GM18507 (cell line): ENCODE data around the gene SBK3.
"Not testable (repeated sequence)": the region's sequence is repeated elsewhere in the genome, so short reads cannot be mapped to it uniquely, and the experiment has no call there.

Experiments
- DNase-seq: peaks from one replicate; pipeline ENCODE4 v3.0.0; 2011; ENCODE audit warnings: low read depth; ENCODE audit not compliant: insufficient read length; ENCODE audit errors: extremely low spot score
- FAIRE-seq: peaks from 2 replicates; lab custom pipeline; 2011; peaks lifted over from hg19 to GRCh38; lab: Jason Lieb, UNC

The SBK3 gene

DNA sequence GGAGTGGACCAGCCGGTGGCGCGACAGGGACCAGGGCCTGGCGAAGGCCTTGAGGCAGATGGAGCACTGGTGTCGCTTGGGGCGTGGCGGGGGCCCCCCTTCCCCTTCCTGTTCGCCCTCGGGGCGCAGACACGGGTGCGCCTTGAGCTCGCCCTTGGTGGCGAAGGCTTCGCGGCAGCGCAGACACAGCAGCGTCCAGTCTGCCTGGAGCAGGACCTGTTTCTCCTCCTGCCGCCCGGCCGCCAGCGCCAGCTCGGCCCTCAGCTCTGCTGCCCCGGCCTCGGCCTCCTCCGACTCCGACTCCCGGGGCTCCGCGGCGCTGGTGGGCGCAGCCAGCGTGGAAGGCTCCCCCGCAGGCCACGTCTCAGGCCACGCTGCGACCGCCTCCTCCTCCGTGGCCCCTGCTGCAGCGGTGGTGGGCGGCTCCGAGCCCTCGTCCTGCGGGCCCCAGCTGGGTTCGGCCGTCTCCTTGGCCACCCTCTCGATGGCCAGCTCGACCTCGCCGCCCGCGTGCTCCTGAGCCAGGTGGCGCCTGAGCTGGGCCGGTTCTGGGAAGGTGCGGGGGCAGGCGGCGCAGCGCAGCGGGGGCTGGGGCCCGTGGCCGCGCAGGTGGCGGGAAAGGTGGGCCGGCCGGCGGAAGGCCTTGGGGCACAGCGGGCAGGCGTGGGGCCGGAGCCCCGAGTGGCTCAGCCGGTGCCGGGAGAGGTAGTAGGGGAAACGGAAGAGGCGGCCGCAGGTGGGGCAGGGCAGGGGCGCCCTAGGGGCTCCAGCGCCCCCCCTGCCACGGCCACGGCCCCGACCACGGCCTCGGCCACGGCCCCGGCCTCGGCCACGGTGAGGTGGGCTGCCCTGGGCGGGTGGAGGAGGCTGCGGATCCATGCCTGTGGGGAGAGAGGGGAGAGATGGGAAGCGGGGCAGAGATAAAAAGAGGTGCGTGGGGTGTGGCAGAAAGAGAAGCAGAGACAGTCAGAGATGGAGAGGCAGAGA lies 33.7 kb upstream of the SBK3 start:
- DNase-seq (no peak), FAIRE-seq (no peak)

DNA sequence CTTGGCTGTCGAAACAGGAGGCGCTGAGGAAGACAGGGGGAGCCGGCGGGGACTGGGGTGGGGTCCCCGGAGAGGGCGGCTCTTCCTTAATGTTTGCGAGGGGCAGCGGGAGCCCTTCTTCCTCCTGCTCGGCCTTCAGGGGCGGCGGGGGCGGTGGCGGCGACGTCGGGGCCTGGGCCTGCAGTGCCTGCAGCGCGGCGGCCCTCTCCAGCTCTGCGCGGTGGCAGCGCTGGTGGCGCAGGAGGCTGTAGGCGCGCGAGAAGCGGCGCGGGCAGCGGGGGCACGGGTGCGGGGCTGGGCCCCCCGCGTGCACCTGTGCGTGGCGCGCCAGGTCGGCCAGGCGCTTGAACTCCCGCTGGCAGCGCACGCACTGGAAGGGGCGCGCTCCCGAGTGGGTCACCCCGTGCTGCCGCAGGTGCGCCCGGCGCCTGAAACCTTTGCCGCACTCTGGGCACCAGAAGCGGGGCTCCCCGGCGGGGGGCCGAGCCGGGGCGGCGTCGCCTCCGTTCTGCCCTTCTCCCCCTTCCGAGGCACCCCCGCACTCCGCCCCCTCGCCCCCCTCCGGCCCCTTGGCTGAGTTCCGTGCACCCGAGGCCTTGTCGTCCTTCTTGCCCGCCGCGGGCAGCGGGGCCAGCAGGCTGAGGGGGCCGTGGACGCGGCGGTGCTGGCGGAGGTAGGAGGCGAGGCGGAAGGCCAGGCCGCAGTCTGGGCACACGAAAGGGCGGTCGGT lies 32.9 kb upstream of the SBK3 start:
- FAIRE-seq, result no peak
- DNase-seq, result no peak

DNA sequence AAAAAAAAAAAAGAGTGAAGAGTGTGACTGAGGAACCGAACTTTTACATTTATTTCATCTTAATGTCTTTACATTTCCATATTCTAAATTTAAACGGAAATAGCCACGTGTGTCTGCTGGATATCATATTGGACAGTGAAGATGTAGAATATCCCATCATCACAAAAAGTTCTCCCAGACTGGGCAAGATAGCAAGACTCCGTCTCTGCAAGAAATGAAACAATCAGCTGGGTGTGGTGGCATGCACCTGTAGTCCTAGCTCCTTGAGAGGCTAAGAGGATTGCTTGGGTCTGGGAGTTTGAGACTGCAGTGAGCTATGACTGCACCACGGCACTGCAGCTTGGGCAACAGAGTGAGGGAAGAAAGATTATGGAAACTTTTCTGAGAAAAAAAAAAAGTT lies 31.4 kb upstream of the SBK3 start:
- DNase-seq (no peak), FAIRE-seq (no peak)

DNA sequence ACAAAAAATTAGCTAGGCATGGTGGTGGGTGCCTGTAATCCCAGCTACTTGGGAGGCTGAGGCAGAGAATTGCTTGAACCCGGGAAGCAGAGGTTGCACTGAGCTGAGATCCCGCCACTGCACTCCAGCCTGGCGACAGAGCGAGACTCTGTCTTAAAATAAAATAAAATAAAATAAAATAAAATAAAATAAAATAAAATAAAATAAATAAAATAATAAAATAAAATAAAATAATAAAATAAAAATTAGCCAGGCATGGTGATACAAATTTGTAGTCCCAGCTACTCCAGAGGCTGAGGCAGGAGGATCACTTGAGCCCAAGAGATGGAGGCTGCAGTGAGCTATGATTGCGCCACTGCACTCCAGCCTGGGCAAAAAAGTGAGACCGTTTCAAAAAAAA lies 28.6 kb upstream of the SBK3 start:
- not testable (repeated sequence) for FAIRE-seq, DNase-seq

DNA sequence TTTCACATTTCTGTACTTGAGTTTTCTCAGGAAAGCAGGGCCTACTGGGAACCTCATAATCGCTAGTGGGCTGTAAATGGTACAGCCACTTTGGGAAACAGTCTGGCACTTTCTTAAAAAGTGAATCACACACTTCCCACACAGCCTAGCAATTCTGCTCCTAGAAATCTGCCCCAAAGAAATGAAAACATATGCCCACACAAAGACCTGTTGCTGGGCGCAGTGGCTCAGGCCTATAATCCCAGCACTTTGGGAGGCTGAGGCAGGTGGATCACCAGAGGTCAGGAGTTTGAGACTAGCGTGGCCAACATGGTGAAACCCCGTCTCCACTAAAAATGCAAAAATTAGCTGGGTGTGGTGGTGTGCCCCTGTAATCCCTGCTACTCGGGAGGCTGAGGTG lies 24.1 kb upstream of the SBK3 start:
- DNase-seq, FAIRE-seq: not testable (repeated sequence)

DNA sequence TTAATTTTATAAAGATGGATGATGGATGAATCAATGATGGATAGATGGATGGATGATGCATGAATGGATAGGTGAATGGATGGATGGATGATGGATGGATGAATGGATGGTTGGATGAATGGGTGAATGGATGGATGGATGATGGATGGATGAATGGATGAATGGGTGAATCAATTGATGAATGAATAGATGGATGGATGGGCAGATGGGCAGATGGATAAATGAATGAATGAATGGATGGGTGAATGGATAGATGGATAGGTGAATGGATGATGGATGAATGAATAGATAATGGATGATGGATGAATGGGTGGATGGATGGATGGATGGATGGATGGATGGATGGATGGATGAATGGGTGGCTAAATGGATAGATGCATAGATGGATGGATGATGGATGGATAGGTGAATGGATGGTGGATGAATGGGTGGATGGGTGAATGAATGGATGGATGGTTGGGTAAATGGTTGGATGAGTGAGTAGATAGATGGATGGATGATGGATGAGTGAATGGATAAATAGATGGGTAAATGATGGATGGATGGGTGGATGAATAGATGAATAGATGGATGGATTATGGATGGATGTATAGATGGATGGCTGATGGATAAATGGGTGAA lies 22.5 kb upstream of the SBK3 start:
- FAIRE-seq (no peak), DNase-seq (no peak)

DNA sequence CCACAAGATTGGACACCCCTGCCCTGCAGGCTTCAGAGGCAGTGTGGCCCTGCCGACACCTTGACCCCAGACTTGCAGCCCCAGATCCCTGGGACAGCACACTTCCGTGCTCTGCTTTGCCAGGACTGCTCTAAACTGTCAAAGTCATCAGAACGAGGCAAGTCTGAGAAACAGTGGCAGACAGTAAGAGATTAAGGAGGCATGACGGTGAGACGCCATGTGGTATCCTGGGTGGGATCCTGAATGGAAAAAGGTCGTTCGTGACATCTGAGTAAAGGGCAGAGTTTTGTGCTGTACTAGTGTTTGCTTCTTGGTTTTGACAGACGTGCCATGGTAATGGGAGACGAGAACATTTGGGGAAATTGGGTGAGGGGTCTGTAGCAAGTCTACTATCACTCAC lies 21.5 kb upstream of the SBK3 start:
- no peak for DNase-seq
- FAIRE-seq, result no peak

DNA sequence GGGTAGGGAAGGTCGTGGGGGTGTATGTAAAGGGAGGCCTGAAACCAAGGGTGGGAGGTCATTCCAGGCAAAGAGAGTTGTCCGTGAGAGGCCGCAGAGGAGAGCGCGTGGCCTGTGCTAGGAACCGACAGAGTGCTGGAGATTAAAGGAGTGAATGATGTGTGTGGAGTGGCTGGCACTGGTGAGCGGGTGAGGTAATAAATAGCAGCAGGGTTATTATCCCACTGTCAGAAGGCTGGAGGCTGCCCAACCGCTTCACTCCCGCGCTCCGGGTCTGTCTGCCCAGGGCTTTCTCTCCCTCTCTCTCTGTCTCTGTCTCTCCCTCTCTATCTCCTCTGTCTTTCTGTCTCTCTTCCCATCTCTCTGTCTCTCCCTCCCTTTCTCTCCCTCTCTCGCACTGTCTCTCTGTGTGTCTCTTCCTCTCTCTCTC lies 17.9 kb upstream of the SBK3 start:
- FAIRE-seq, result no peak
- no peak for DNase-seq

DNA sequence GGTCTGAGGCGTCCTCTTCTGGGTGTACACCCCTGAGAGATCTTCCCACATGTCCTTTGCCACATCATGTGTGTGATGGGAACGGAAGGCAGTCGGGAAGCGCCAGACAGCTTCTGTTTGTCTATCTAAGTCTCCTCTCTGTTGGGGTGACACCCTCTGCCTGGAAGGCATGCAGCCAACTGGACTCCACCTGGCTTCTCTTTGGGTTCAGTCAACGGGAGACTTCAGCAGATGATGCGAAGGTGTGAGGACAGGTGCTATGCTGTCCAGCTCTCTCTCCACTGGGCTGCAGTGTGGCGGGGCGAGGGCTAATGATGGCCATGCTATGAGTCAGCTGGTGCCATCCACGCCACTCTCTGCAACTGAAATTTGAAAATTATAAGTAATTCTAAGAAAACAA lies 14.3 kb upstream of the SBK3 start:
- FAIRE-seq (no peak), DNase-seq (no peak)

DNA sequence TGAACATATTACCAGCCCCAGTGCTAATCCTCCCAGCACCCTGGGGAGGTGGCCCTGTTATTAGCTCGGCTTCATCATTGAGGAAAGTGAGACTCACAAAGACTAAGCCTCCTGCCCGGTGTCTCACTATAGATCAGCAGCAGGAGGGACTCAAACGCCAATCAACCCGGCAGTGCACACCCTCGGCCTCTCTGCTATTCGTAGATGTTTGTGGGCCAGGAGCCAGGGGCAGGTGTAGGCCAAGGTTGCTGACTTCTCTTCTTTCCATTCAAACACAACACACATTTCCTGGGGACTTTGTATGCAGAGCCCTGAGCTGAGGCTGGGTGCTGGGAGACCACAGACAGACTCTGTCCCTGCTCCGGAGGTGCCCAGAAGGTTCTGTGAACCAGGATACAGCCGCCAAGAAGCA lies 9.4 kb upstream of the SBK3 start:
- DNase-seq (no peak), FAIRE-seq (no peak)

DNA sequence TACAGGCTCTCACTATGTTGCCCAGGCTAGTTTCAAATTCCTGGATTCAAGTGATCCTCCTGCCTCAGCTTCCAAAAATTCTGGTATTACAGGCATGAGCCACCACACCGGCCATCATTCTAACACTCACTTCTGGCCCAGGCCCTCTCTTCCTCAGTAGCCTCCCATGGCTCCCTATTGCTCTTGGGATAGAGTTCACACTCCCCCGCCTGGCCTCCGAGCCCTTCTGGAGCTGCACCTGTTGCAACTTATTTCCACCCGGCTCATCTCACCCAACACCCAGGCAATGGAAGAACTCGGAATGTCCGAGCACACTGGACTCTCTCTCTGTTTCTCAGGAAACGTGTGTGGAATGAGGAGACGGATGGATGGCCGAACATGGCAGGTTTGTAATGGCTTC lies 9.0 kb upstream of the SBK3 start:
- DNase-seq (no peak), FAIRE-seq (no peak)

DNA sequence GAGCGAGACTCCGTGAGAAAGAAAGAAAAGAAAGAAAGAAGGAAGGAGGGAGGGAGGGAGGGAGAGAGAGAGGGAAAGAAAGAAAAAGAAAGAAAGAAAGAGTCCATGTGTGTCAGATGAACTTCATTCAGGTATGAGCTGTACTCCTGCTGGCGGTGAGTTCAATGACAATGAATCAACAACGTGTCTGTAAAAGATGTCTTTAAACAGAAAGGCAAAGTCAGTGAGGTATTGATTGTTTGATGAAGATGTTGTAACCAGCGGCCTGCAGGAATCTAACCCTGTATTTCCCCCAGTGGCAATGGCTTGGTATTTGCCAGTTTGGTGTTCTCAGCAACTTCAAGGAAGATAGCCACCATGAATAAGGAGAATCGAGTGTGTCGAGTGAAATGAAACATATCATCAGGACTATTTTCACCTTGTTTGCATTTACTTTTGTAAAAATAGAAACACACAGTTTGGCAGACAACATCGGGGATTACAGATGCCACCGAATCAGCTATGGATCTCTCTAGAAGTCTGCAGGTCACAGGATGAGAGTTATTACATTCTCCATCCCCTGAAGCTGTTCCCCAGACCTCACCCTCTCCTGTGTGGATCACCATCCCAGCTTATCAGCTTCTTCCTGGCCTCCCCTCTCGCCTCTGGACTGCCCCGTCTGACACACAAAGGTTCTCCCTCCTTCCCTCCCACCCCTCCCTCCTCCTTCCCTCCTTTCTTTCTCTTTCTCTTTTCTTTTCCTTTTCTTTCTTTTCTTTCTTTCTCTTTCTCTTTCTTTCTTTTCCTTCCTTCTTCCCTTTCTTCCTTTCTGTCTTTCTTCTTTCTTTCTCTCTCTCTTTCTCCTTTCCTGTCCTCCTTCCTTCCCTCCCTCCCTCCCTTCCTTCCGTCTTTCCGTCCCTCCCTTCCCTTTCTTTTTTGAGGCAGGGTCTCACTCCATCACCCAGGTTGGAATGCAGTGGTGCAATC lies 8.2 kb upstream of the SBK3 start:
- DNase-seq, result no peak
- FAIRE-seq, result no peak

DNA sequence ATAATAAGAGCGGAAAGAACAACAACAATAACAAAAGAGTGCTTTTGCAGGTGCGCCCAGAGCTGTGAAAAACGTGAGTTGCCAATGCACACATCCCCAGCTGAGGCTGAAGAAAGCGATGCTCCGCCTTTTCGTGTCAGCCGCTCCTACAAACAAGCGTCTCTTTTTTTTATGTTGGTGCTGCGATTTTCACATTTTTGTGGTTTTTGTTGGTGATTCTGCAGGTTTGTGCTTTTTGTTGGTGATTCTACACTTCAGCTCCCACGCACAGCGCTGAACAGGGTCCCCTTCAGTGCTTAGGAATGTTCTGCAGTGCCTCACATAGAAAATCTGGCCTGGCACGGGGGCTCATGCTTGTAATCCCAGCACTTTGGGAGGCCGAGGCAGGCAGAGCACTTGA lies 7.3 kb upstream of the SBK3 start:
- no peak for DNase-seq

DNA sequence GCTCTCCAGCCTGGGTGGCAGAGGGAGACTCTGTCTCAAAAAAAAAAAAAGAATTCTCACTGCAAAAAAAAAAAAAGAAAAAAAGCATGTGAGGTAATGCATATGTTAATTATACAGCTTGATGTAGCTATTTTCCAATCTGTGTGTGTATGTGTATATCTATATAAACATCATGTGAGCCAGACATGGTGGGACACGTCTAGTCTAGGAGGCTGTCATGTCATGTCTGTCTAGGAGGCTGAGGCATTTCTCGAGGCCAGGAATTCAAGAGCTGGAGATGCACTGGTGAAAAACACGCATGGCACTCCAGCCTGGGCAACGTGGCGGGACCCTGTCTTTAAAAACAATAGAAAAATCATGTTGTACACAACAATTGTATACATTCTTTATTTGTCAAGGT lies 6.9 kb upstream of the SBK3 start:
- FAIRE-seq (no peak), DNase-seq (no peak)

More for the DNA sequence above, 7.3 kb upstream of the SBK3 start:
- no peak for FAIRE-seq

DNA sequence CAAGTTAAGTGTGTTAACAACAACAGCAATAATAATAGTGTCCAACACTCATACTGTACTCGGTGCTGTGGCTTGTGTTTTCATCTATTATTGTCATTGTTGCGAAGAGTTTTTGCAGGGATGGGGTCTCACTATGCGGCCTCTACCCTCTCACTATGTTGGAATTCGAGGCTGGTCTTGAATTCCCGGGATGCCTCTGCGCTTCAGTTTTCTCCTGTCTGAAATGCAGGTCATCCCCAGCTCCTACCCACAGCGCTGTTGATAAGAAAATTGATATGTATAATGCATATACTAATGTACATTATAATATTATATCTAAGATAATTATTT lies 4.9 kb upstream of the SBK3 start:
- no peak for FAIRE-seq
- DNase-seq, result no peak

DNA sequence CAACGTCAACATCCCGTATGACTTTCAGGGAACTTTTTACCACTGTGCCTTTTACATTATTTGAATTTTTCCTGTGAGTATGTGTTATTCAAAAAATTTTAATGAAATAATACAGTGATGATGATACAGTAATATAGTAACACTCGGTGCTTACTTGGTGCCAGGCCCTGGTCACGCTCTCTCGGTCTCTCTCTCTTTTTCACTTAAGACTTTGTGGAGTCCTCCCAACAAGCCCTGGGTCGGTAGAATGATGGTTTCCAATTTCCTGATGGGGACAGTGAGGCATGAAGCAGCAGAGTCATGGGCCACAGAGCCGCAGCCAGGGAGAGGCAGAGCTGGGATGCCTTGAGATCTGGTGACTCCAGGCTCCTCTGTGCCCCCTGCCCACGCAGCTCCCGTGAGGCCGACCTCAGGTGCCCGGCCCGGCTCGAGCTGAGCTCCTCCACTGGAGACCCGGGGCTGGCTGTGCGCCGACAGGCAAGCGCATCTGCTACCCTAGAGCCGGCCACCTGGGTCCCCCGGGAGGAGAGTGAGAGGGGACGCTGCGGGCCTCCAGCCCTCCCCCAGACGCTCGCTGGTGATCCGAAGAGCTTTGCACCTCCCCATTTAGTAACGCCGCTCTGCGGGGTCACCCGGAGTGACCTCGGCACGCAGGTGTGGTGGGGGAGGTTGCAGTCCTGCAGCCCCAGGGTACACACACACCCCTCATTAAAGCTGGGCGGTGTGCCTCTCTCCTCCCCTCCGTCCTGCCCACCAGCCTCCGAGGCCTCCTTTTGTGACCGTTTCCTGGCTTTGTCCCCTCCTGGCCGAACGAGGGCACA lies 4.4 kb upstream of the SBK3 start:
- FAIRE-seq, result no peak
- DNase-seq, result no peak

DNA sequence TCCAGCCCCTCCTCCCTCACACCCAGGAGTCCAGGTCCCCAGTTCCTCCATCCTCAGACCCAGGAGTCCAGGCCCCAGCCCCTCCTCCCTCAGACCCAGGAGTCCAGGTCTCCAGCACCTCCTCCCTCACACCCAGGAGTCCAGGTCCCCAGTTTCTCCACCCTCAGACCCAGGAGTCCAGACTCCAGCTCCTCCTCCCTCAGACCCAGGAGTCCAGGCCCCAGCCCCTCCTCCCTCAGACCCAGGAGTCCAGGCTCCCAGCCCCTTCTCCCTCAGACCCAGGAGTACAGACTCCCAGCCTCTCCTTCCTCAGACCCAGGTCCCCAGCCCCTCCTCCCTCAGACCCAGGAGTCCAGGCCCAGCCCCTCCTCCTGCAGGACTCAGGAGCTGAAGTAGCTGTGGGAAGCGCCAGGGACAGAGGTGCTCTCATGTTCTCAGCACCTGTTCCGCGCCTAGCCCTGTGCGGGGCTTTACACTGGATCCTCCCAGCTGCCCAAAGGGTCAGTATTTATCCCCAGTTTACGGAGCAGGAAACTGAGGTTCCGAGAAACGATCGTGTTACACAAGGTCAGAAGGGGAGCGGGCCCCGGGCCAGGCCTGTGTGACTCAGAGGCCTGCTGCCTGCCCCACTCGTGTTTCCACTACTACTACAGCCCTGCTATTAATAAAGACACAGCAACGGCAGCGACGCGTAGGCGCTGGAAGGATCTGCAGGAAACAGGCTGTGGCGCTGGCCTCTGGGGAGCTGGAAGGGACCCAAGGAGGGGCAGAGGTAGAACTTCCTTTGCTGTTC lies 1.7 kb upstream of the SBK3 start:
- FAIRE-seq (no peak), DNase-seq (no peak)

DNA sequence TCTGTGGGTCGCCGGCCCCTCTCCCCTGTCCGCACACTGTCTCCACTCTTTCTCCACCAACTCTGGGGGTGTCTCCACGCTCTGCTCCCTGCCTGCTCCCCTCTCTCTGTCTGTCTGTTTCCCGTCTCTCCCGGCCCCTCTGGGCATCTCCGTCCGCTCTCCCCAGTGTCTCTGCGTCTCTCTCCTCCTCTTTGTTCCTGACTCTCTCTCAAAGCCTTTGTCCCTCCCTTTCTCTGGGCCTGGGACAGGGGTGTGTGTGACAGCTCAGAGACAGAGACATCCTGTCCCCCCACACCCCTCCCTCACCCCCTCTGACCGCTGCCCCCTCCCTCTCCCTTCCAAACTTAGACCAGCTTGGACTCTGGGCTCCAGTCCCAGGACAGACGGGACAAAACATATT lies 668 bp upstream of the SBK3 start:
- no peak for DNase-seq
- FAIRE-seq, result no peak
